Esophagus squamous epithelium (tissue), 5 donors: ENCODE results near the gene SETD1B. TPM values are rescaled to one million over a fixed set of nuclear protein-coding genes. Genes with fewer than 3 reads are reported as not detected.

Experiments
- DNase-seq: peaks from one replicate; lab custom pipeline; 2025; lab: John Stamatoyannopoulos, UW
- H3K27ac ChIP-seq, 4 donors: fragments of 200-600 bp; sonication (generic); one replicate each; pipeline ENCODE4 v1.5.1; 2016 to 2019; ENCODE audit warnings: mild to moderate bottlenecking in 1 of 4
- H3K27me3 ChIP-seq, 4 donors: fragments of 200-600 bp; sonication (generic); 1 replicate in 3 of 4; 2 replicates in 1 of 4; pipeline versions ENCODE4 v1.5.1 to v1.6.0; 2017 to 2021; ENCODE audit warnings: antibody characterized with exemption in 1 of 4
- H3K36me3 ChIP-seq, 3 donors: fragments of 200-600 bp; sonication (generic); one replicate each; pipeline ENCODE4 v1.5.1; 2016 to 2019
- H3K4me1 ChIP-seq, 3 donors: fragments of 200-600 bp; sonication (generic); one replicate each; pipeline ENCODE4 v1.5.1; 2017 to 2019
- H3K4me3 ChIP-seq, 4 donors: fragments of 200-600 bp; sonication (generic); 1 replicate in 3 of 4; 2 replicates in 1 of 4; pipeline ENCODE4 v1.5.1; 2016 to 2019; ENCODE audit warnings: mild to moderate bottlenecking in 2 of 4, moderate library complexity in 1 of 4
- H3K9me3 ChIP-seq, 3 donors: fragments of 200-600 bp; sonication (generic); one replicate each; pipeline ENCODE4 v1.5.1; 2016 to 2019
- POLR2A ChIP-seq, 4 donors: fragments of 450-650 bp; IDR thresholded peaks; one replicate each; pipeline ENCODE4 v1.6.1; 2017; ENCODE audit warnings: antibody characterized with exemption in 4 of 4, mild to moderate bottlenecking in 4 of 4, moderate library complexity in 3 of 4
- WGBS, 2 donors: methylation state at CpG; one replicate each; pipeline ENCODE4 v1.1.5; 2018; 5-methylcytosine and 5-hydroxymethylcytosine counted together
- intact Hi-C: fragments of 100-400 bp; cut with DNase I; formaldehyde crosslinking; loops from one replicate; pipeline ENCODE4 v1.15.0; 2022
- total RNA-seq, 4 donors: library from RNA; depleted of rRNA; stranded (reverse); fragments of >200 nt; gene quantifications; one replicate each; pipeline ENCODE4 v1.1.0, GENCODE V29; 2016
- TF ChIP-seq, protein P1 (sequence below), 6 experiments: fragments of 450-650 bp in 4 of 6; fragments of 200-600 bp in 2 of 6; sonication (generic) in 2 of 6; IDR thresholded peaks; one replicate each; pipeline ENCODE4 v1.5.1; 2016 to 2019; ENCODE audit warnings: antibody characterized with exemption in 6 of 6, mild to moderate bottlenecking in 4 of 6, moderate library complexity in 4 of 6
- donor health status: DM: yes; HTN: yes; CAD: no.

SETD1B gene
- total RNA-seq, 4 donors from 2014 or later: 5.6 to 14.4 (median 10.6) TPM

- TF ChIP-seq, protein P1, sequence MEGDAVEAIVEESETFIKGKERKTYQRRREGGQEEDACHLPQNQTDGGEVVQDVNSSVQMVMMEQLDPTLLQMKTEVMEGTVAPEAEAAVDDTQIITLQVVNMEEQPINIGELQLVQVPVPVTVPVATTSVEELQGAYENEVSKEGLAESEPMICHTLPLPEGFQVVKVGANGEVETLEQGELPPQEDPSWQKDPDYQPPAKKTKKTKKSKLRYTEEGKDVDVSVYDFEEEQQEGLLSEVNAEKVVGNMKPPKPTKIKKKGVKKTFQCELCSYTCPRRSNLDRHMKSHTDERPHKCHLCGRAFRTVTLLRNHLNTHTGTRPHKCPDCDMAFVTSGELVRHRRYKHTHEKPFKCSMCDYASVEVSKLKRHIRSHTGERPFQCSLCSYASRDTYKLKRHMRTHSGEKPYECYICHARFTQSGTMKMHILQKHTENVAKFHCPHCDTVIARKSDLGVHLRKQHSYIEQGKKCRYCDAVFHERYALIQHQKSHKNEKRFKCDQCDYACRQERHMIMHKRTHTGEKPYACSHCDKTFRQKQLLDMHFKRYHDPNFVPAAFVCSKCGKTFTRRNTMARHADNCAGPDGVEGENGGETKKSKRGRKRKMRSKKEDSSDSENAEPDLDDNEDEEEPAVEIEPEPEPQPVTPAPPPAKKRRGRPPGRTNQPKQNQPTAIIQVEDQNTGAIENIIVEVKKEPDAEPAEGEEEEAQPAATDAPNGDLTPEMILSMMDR (IDR thresholded peaks at IDR 0.05): no peak
- no peak for TF ChIP-seq POLR2A (IDR thresholded peaks at IDR 0.05)
- Histone ChIP-seq H3K27me3 (no peaks in the 10 kb centered on the region), H3K4me1 (peaks cover 27 to 65% (median 33%) of the 10 kb centered on the region in 3 donors), H3K27ac (peak overlapping the region; percentile 53 to 100 (median 100)), H3K4me3 (peak overlapping the region; percentile 75 to 91 (median 86)), H3K36me3 (peaks cover 14 to 54% (median 14%) of the 10 kb centered on the region in 3 donors), H3K9me3 (no peaks in the 10 kb centered on the region)
- 0 to 22% methylated on average over 4 to 8 of the region's 16 CpGs for WGBS, 2 donors
- intact Hi-C loops: no loop called here
- no peak for DNase-seq
Observed at GRCh38 chr12:121806009-121806545, 2.3 kb downstream of the SETD1B start.

DNA sequence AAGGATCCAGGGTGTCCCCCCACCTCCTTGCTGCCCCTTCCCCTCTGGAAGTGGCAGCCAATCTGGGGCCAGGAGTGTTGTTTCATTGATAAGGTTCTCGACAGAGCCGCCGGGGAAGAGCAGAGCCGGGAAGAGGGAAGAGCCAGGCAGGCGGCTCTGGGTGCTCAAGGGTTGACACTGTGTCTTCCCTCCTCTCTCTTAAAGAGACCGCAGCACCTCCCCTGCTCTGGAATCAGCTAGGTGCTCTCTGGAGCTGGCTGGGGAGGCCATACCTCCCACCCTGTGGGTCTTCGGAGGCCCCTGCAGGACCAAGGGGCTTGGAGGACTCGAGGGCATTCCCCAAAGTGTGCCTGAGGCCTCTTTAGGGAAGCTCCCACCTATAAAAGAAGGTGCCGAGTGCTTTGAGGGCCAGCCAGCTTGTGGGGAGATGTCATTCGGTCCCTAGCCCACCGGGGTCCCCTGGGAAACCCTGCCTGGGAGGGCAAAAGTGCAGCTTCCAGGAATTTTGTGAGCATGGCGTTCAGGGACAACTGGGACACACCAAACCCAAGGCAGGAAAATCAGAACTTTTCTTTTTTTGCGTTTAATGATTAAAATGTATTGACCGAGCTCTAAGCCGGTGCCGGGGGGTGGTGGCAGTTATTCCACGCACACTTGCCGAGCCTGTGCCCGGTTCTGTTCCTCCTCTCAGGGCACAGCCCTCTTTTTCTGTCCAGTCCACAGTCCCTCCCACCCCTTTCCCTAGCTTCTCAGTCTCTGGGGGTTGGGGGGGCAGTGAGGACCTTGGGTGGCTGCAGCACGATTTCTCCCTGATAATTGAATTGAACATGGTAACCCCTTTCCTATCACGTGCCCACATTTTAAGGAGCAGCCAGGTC lies 3.0 kb downstream of the SETD1B start:
- no peaks in the 10 kb centered on the region for H3K9me3 ChIP-seq
- H3K27me3 ChIP-seq: no peaks in the 10 kb centered on the region
- H3K4me1 ChIP-seq: peaks cover 35 to 65% (median 40%) of the 10 kb centered on the region in 3 donors
- WGBS, 2 donors: 41% methylated on average over 15 to 16 of the region's 21 CpGs
- TF ChIP-seq POLR2A (IDR thresholded peaks at IDR 0.05): no peak
- TF ChIP-seq, protein P1 (IDR thresholded peaks at IDR 0.05): no peak
- DNase-seq: no peak
- intact Hi-C loops: no loop called here
- peaks cover 14 to 61% (median 14%) of the 10 kb centered on the region in 3 donors for H3K36me3 ChIP-seq
- peak overlapping the region; percentile 75 to 91 (median 86) for H3K4me3 ChIP-seq
- peak overlapping the region; percentile 53 to 100 (median 100) for H3K27ac ChIP-seq

DNA sequence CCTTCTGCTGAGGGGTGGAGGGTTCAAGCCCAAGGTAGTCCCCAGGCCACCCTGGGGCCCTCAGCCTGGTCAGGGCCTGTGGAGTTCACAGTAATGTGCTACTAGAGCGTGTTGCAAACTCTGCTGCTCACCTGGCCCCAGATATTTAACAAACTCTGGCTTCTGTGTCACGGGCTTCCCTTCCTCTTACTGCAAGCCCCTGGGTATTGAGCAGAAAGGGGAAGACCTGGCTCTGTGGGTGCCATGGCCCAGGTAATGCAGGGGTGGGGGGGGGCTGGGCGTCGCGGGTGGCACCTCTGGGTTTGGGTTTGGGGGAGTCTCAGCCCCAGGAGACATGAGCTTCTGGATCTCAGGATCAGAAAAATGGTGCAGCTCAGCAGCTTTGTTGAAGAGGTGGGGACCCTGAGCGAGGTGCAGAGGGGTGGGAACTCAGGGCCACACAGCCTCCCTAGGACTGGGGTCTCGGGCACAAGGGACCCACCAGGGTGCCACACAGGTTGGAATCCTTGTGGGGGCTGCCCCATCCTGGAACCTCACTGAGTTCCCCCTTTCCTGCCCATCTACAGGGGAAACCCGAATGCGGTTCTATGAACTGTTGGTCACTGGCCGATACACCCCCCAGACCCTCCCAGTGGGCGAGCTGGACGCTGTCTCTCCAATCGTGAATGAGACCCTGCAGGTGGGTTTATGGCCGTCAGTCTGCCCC lies 4.0 kb downstream of the SETD1B start:
- Histone ChIP-seq H3K4me3 (peak overlapping the region in 1 of 4 donors; percentile 88), H3K27ac (peak overlapping the region in 1 of 4 donors; percentile 100), H3K4me1 (peaks cover 42 to 69% (median 46%) of the 10 kb centered on the region in 3 donors), H3K9me3 (no peaks in the 10 kb centered on the region), H3K36me3 (peaks cover 14 to 64% (median 14%) of the 10 kb centered on the region in 3 donors), H3K27me3 (no peaks in the 10 kb centered on the region)
- intact Hi-C loops: no loop called here
- 85 to 94% methylated on average over 6 to 9 of the region's 14 CpGs for WGBS, 2 donors
- no peak for TF ChIP-seq POLR2A (IDR thresholded peaks at IDR 0.05)
- TF ChIP-seq, protein P1 (IDR thresholded peaks at IDR 0.05): no peak
- DNase-seq: no peak

DNA sequence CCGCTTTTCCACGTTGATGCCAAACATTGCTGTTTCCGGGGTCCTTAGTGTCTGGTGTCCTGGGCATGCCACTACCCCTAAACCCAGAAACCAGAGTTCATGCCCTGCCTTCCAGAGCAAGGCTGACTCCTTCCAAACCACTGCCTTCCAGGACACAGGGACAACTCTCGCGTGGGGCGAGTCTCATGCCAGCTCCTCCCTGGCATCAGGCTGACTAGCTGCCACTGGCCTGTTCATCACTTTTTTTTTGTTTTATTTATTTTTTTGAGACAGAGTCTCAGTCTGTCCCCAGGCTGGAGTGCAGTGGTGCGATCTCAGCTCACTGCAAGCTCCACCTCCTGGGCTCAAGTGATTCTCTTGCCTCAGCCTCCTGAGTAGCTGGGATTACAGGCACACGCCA lies 4.8 kb downstream of the SETD1B start:
- 85 to 89% methylated on average over 3 to 5 of the region's 8 CpGs for WGBS, 2 donors
- Histone ChIP-seq H3K27me3 (no peaks in the 10 kb centered on the region), H3K27ac (no peak overlapping the region), H3K4me1 (peaks cover 50 to 78% (median 54%) of the 10 kb centered on the region in 3 donors), H3K9me3 (no peaks in the 10 kb centered on the region), H3K36me3 (peaks cover 14 to 72% (median 16%) of the 10 kb centered on the region in 3 donors), H3K4me3 (no peak overlapping the region)
- DNase-seq: no peak
- intact Hi-C loops: no loop called here
- TF ChIP-seq, protein P1 (IDR thresholded peaks at IDR 0.05): no peak
- no peak for TF ChIP-seq POLR2A (IDR thresholded peaks at IDR 0.05)
